DOHH2 (cell line): ENCODE measurements around the gene RSBN1L.

Source experiments
- H3F3A ChIP-seq: fragments of 200-600 bp; sonication (generic), shearing (Covaris generic); 2 replicates; pipeline ENCODE4 v1.6.0; 2016; ENCODE audit warnings: antibody characterized with exemption, mild to moderate bottlenecking; ENCODE audit not compliant: control insufficient read depth, insufficient read depth
- H3K27ac ChIP-seq: fragments of 200-600 bp; sonication (generic); 2 replicates; pipeline ENCODE4 v1.5.1; 2014; ENCODE audit warnings: low read depth, mild to moderate bottlenecking, low read length, moderate library complexity
- H3K27me3 ChIP-seq: fragments of 200-600 bp; sonication (generic); 2 replicates; pipeline ENCODE4 v1.6.1; 2014; ENCODE audit warnings: mild to moderate bottlenecking, low read length, mixed read lengths; ENCODE audit not compliant: control insufficient read depth
- H3K36me3 ChIP-seq: fragments of 200-600 bp; sonication (generic); 2 replicates; pipeline ENCODE4 v1.6.1; 2014; ENCODE audit warnings: mild to moderate bottlenecking, low read length, moderate library complexity, mixed read lengths; ENCODE audit not compliant: control insufficient read depth
- H3K4me1 ChIP-seq: fragments of 200-600 bp; sonication (generic); 2 replicates; pipeline ENCODE4 v1.6.1; 2014; ENCODE audit warnings: mild to moderate bottlenecking, low read length, mixed read lengths; ENCODE audit not compliant: control insufficient read depth
- H3K4me2 ChIP-seq: fragments of 200-600 bp; sonication (generic); 2 replicates; pipeline ENCODE4 v1.6.0; 2014; ENCODE audit warnings: mild to moderate bottlenecking, low read length, moderate library complexity
- H3K4me3 ChIP-seq: fragments of 200-600 bp; sonication (generic); 2 replicates; pipeline ENCODE4 v1.5.1; 2014; ENCODE audit warnings: mild to moderate bottlenecking, low read length, mixed read lengths
- H3K79me2 ChIP-seq: fragments of 200-600 bp; sonication (generic); 2 replicates; pipeline ENCODE4 v1.6.1; 2014; ENCODE audit warnings: mild to moderate bottlenecking, low read length, mixed read lengths; ENCODE audit not compliant: control insufficient read depth
- H3K9me2 ChIP-seq: fragments of 200-600 bp; sonication (generic); replicated peaks from 2 replicates; pipeline ENCODE4 v1.6.1; 2014; ENCODE audit warnings: mild to moderate bottlenecking, low read length, mixed read lengths; ENCODE audit not compliant: control insufficient read depth
- H3K9me3 ChIP-seq: fragments of 200-600 bp; sonication (generic); 2 replicates; pipeline ENCODE4 v1.6.1; 2014; ENCODE audit warnings: antibody characterized with exemption, low read length, mixed read lengths; ENCODE audit not compliant: control insufficient read depth, insufficient read depth
- H4K20me1 ChIP-seq: fragments of 200-600 bp; sonication (generic); 2 replicates; pipeline ENCODE4 v1.6.0; 2014; ENCODE audit warnings: low read depth, mild to moderate bottlenecking, antibody characterized with exemption, low read length, moderate library complexity; ENCODE audit not compliant: control insufficient read depth, insufficient read depth
- EZH2phosphoT487 ChIP-seq: fragments of 200-600 bp; sonication (generic); IDR thresholded peaks from 2 replicates; pipeline ENCODE4 v1.6.1; 2017; ENCODE audit warnings: borderline replicate concordance, mild to moderate bottlenecking, antibody characterized with exemption, low read length, moderate library complexity, mixed read lengths
- TF ChIP-seq, protein P1 (sequence below): fragments of 200-600 bp; sonication (generic); IDR thresholded peaks from one replicate; pipeline ENCODE4 v1.5.1; 2014; ENCODE audit warnings: antibody characterized with exemption, mild to moderate bottlenecking, low read depth, low read length; ENCODE audit not compliant: poor library complexity, severe bottlenecking

Gene RSBN1L

DNA sequence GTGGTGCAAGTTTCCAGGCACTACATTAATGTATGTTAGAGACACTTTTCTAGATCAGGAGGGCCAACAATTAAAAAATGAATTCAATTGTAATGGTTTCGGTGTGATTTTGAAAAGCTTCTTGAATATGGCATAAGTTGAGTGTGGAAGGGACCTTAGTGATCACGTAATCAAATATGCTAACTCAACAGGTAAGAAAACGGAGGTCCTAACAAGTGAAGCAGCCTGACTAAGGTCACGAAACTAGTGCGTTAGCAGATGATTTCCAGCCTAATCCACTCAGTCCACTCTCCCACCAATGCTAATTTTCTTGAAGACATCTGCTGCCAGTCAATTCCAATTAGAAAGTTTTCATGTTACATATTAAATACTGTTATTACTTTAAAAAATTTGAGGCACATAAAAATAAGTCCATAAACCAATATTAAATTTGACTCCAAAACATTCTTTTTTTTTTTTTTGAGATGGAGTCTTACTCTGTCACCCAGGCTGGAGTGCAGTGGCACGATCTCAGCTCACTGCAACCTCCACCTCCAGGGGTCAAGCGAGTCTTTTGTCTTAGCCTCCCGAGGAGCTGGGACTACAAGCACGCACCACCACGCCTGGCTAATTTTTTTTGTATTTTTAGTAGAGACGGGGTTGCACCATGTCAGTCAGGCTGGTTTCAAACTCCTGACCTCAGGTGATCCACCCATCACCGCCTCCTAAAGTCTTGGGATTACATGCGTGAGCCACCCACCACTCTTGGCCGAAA lies 2.3 kb upstream of the RSBN1L start:
- TF ChIP-seq EZH2phosphoT487, result no peak
- TF ChIP-seq, protein P1, sequence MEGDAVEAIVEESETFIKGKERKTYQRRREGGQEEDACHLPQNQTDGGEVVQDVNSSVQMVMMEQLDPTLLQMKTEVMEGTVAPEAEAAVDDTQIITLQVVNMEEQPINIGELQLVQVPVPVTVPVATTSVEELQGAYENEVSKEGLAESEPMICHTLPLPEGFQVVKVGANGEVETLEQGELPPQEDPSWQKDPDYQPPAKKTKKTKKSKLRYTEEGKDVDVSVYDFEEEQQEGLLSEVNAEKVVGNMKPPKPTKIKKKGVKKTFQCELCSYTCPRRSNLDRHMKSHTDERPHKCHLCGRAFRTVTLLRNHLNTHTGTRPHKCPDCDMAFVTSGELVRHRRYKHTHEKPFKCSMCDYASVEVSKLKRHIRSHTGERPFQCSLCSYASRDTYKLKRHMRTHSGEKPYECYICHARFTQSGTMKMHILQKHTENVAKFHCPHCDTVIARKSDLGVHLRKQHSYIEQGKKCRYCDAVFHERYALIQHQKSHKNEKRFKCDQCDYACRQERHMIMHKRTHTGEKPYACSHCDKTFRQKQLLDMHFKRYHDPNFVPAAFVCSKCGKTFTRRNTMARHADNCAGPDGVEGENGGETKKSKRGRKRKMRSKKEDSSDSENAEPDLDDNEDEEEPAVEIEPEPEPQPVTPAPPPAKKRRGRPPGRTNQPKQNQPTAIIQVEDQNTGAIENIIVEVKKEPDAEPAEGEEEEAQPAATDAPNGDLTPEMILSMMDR, result no peak
- H3K9me3 ChIP-seq, result no peaks in the 10 kb centered on the region
- H3K27me3 ChIP-seq, result no peaks in the 10 kb centered on the region
- H3K4me3 ChIP-seq, result 0 out of 2 replicates have a peak overlapping the region, but pooled peaks have one; percentile 8
- peaks cover 16% of the 10 kb centered on the region for H4K20me1 ChIP-seq
- H3K36me3 ChIP-seq, result peaks cover 32% of the 10 kb centered on the region
- peak overlapping the region; percentile 54 for H3K4me2 ChIP-seq
- H3F3A ChIP-seq, result peaks cover 14% of the 10 kb centered on the region
- H3K9me2 ChIP-seq, result no peaks in the 10 kb centered on the region
- H3K79me2 ChIP-seq, result peaks cover 86% of the 10 kb centered on the region
- H3K27ac ChIP-seq, result no peak overlapping the region
- peaks cover 24% of the 10 kb centered on the region for H3K4me1 ChIP-seq

DNA sequence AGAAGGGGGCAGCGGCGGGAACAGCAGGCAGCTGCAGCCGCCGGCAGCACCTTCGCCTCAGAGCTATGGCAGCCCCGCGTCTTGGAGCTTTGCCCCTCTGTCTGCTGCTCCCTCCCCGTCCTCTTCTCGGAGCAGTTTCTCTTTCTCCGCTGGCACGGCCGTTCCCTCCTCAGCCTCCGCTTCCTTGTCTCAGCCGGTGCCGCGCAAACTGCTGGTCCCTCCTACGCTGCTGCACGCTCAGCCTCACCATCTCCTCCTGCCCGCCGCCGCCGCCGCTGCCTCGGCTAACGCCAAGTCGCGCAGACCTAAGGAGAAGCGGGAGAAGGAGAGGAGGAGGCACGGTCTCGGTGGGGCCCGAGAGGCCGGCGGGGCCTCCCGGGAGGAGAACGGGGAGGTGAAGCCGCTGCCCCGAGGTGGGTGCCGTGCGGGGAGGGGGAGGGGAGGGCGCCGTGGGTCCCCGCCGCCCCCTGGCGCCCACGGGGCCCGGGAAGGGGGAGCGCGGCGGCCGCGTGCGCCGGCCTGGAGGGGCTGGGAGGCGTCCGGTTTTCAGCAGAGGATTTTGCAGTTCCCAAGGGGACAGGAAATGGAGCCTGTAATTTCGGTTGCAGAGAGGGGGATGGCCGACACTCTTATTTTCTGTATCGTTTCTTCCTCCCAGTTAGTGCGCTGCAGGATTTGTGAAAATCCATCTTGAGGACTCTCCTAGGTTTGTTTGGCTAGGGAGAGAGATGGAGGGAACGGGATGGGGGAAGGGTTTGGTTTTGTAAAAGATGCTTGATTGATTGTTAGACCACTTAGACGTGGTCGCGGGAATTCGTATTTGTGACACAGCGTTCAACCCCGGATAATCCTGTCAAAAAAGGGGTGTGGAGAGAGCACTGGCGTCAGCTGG lies 630 bp downstream of the RSBN1L start:
- Histone ChIP-seq H3K79me2 (peaks cover 94% of the 10 kb centered on the region), H3K9me2 (no peaks in the 10 kb centered on the region), H3K4me2 (peak overlapping the region; percentile 96), H3K27ac (peak overlapping the region; percentile 74), H3K4me3 (peak overlapping the region; percentile 95), H3K9me3 (no peaks in the 10 kb centered on the region), H3K4me1 (peaks cover 48% of the 10 kb centered on the region), H3F3A (peaks cover 14% of the 10 kb centered on the region), H3K36me3 (peaks cover 51% of the 10 kb centered on the region), H3K27me3 (no peaks in the 10 kb centered on the region), H4K20me1 (peaks cover 34% of the 10 kb centered on the region)
- no peak for TF ChIP-seq EZH2phosphoT487
- TF ChIP-seq, protein P1, result peak; percentile 19

DNA sequence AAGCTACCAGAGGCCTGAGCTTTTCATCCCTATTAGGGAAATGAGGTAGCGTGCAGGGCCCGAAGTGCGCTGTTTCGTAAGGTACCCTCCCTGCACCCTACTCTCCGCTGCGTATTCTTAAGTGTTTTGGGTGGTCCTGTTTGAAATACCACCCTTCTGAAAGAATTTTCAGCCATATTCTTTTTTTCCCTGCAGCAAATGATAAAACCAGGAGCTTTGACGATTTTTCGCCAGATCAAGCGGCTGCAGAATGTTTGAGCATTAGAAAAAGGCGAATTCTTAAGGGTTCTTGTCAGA lies 1.2 kb downstream of the RSBN1L start:
- Histone ChIP-seq H3K27me3 (no peaks in the 10 kb centered on the region), H3K9me2 (no peaks in the 10 kb centered on the region), H3F3A (peaks cover 14% of the 10 kb centered on the region), H3K27ac (peak overlapping the region; percentile 74), H3K4me1 (peaks cover 54% of the 10 kb centered on the region), H4K20me1 (peaks cover 34% of the 10 kb centered on the region), H3K9me3 (no peaks in the 10 kb centered on the region), H3K4me2 (peak overlapping the region; percentile 96), H3K79me2 (peaks cover 95% of the 10 kb centered on the region), H3K36me3 (peaks cover 52% of the 10 kb centered on the region), H3K4me3 (peak overlapping the region; percentile 95)
- no peak for TF ChIP-seq EZH2phosphoT487
- TF ChIP-seq, protein P1, result no peak
